Fibroblast of lung (primary cell): ENCODE measurements around the gene PLPP7. TPM values are rescaled to one million over a fixed set of nuclear protein-coding genes. Genes with fewer than 3 reads are reported as not detected.
"Not testable (repeated sequence)": the region's sequence is repeated elsewhere in the genome, so short reads cannot be mapped to it uniquely, and the experiment has no call there.

Experiments
- DNase-seq, 2 donors: peaks; one replicate each; pipeline versions ENCODE4 v3.0.0 to v3.0.0-alpha.2; 2010; ENCODE audit warnings: low read depth in 2 of 2
- H2AFZ ChIP-seq: 2 replicates; pipeline ENCODE4 v1.5.1; 2012; ENCODE audit warnings: low read length, control low read depth, inconsistent platforms
- H3K27ac ChIP-seq: 2 replicates; pipeline ENCODE4 v1.5.1; 2011; ENCODE audit warnings: low read length, control low read depth; ENCODE audit not compliant: insufficient read depth
- H3K27me3 ChIP-seq: 2 replicates; pipeline ENCODE4 v1.5.1; 2011; ENCODE audit warnings: mild to moderate bottlenecking, low read length; ENCODE audit not compliant: control insufficient read depth, insufficient read depth
- H3K36me3 ChIP-seq: 2 replicates; pipeline ENCODE4 v1.5.1; 2011; ENCODE audit warnings: low read length; ENCODE audit not compliant: control insufficient read depth, insufficient read depth
- H3K4me1 ChIP-seq: 2 replicates; pipeline ENCODE4 v1.5.1; 2011; ENCODE audit warnings: low read length; ENCODE audit not compliant: control insufficient read depth, insufficient read depth; ENCODE audit errors: extremely low read depth
- H3K4me2 ChIP-seq: 2 replicates; pipeline ENCODE4 v1.5.1; 2011; ENCODE audit warnings: low read length, control low read depth; ENCODE audit not compliant: insufficient read depth; ENCODE audit errors: extremely low read depth
- H3K4me3 ChIP-seq, 4 experiments: fragments of 200-600 bp in 1 of 4; sonication (generic) in 1 of 4; replicated peaks in 1 of 4; 2 replicates each; pipeline ENCODE4 v1.5.1; 2011 to 2016; ENCODE audit warnings: low read length in 4 of 4, low read depth in 3 of 4, mild to moderate bottlenecking in 3 of 4, control low read depth in 2 of 4, inconsistent platforms in 1 of 4, mixed read lengths in 1 of 4; ENCODE audit not compliant: insufficient read depth in 1 of 4; ENCODE audit errors: control extremely low read depth in 1 of 4
- H3K79me2 ChIP-seq: 2 replicates; pipeline ENCODE4 v1.5.1; 2012; ENCODE audit warnings: mild to moderate bottlenecking, low read length, inconsistent platforms; ENCODE audit not compliant: control insufficient read depth, insufficient read depth
- H3K9ac ChIP-seq: 2 replicates; pipeline ENCODE4 v1.5.1; 2011; ENCODE audit warnings: mild to moderate bottlenecking, low read length, control low read depth; ENCODE audit not compliant: insufficient read depth
- H3K9me3 ChIP-seq: 2 replicates; pipeline ENCODE4 v1.5.1; 2012; ENCODE audit warnings: low read depth, low read length; ENCODE audit not compliant: control insufficient read depth, insufficient read depth
- H4K20me1 ChIP-seq: 2 replicates; pipeline ENCODE4 v1.5.1; 2011; ENCODE audit warnings: low read length; ENCODE audit not compliant: control insufficient read depth, insufficient read depth; ENCODE audit errors: extremely low read depth
- CTCF ChIP-seq, 2 donors: IDR thresholded peaks in 1 of 2; conservative IDR thresholded peaks in 1 of 2; 1 replicate in 1 of 2; 2 replicates in 1 of 2; pipeline ENCODE4 v1.5.1; 2011 to 2012; ENCODE audit warnings: low read length in 2 of 2, control low read depth in 1 of 2, inconsistent platforms in 1 of 2, low read depth in 1 of 2, mild to moderate bottlenecking in 1 of 2
- EZH2 ChIP-seq: IDR thresholded peaks from 2 replicates; pipeline ENCODE4 v1.5.1; 2012; ENCODE audit warnings: low read length, control low read depth, mild to moderate bottlenecking; ENCODE audit errors: missing control alignments
- polyA plus RNA-seq, 2 donors: library from polyadenylated mRNA; depleted of rRNA in 1 of 2; stranded (reverse) in 1 of 2; unstranded in 1 of 2; fragments of >200 nt; gene quantifications; 2 replicates each; pipeline ENCODE4 v1.2.1, GENCODE V29; 2011 to 2012; ENCODE audit warnings: missing spikeins in 1 of 2
- total RNA-seq: library from RNA; depleted of rRNA; stranded (reverse); fragments of >200 nt; gene quantifications from 2 replicates; pipeline ENCODE4 v1.2.1, GENCODE V29; 2014

PLPP7 gene
- total and polyA plus RNA-seq, 2 donors (not counting 1 experiment from before 2014, with no cell fraction given) = 3.0 to 9.4 TPM

GRCh38 chr9:131270171-131271015 is 19.1 kb upstream of the PLPP7 start:
- H3K4me3 ChIP-seq = no peak overlapping the region
- no peaks in the 10 kb centered on the region for H3K9me3 ChIP-seq
- H3K9ac ChIP-seq = no peak overlapping the region
- no peaks in the 10 kb centered on the region for H3K79me2 ChIP-seq
- no peak for DNase-seq
- TF ChIP-seq EZH2 = no peak
- TF ChIP-seq CTCF (conservative IDR thresholded peaks at IDR 0.05 in 1 of 2, IDR thresholded peaks at IDR 0.05 in 1 of 2; ENCODE audit: low read depth in 1 of 2, low read length in 2 of 2) = no peak
- H3K36me3 ChIP-seq = no peaks in the 10 kb centered on the region
- H2AFZ ChIP-seq = no peak overlapping the region
- no peak overlapping the region for H3K27ac ChIP-seq
- peaks cover 2% of the 10 kb centered on the region for H3K27me3 ChIP-seq
- no peak overlapping the region for H3K4me2 ChIP-seq
- no peaks in the 10 kb centered on the region for H4K20me1 ChIP-seq
- H3K4me1 ChIP-seq = no peaks in the 10 kb centered on the region

- H3K4me1 ChIP-seq, H3K79me2 ChIP-seq, H3K4me2 ChIP-seq, DNase-seq, H3K36me3 ChIP-seq, H3K4me3 ChIP-seq, H3K27ac ChIP-seq, H2AFZ ChIP-seq, H4K20me1 ChIP-seq, H3K9ac ChIP-seq, H3K27me3 ChIP-seq, H3K9me3 ChIP-seq: not testable (repeated sequence)
Observed at GRCh38 chr9:131271016-131271273, 18.6 kb upstream of the PLPP7 start.

GRCh38 chr9:131271506-131271931 is 18.0 kb upstream of the PLPP7 start:
- TF ChIP-seq EZH2 = no peak
- H3K79me2 ChIP-seq = no peaks in the 10 kb centered on the region
- DNase-seq = no peak

GRCh38 chr9:131272212-131272611 is 17.3 kb upstream of the PLPP7 start:
- Histone ChIP-seq H3K27ac (no peak overlapping the region), H3K4me2 (no peak overlapping the region), H3K27me3 (peaks cover 10% of the 10 kb centered on the region), H3K36me3 (no peaks in the 10 kb centered on the region), H3K9ac (no peak overlapping the region), H3K79me2 (no peaks in the 10 kb centered on the region), H4K20me1 (no peaks in the 10 kb centered on the region), H2AFZ (no peak overlapping the region), H3K4me3 (no peak overlapping the region), H3K4me1 (no peaks in the 10 kb centered on the region), H3K9me3 (no peaks in the 10 kb centered on the region)
- no peak for DNase-seq
- TF ChIP-seq CTCF (conservative IDR thresholded peaks at IDR 0.05 in 1 of 2, IDR thresholded peaks at IDR 0.05 in 1 of 2; ENCODE audit: low read depth in 1 of 2, low read length in 2 of 2) (no peak), EZH2 (no peak)

More at GRCh38 chr9:131271506-131271931, 18.0 kb upstream of the PLPP7 start:
- Histone ChIP-seq H3K9ac (no peak overlapping the region), H3K27ac (no peak overlapping the region), H4K20me1 (no peaks in the 10 kb centered on the region), H3K4me3 (no peak overlapping the region), H3K4me2 (no peak overlapping the region), H3K4me1 (no peaks in the 10 kb centered on the region), H3K27me3 (peaks cover 10% of the 10 kb centered on the region), H3K9me3 (no peaks in the 10 kb centered on the region), H3K36me3 (no peaks in the 10 kb centered on the region), H2AFZ (no peak overlapping the region)
